GM10248 (cell line): ENCODE data around the gene CD34.

Experiments used
- CTCF ChIA-PET: fragments of 300-600 bp; sonication (Branson Sonifier 250); formaldehyde crosslinking; extraction: SDS; loops from one replicate; lab custom pipeline; 2021; ENCODE audit warnings: antibody characterized with exemption; lab: Yijun Ruan, JAX
- POLR2A ChIA-PET: fragments of 350-650 bp; sonication (Branson Sonifier 250); formaldehyde crosslinking; extraction: SDS; loops from one replicate; lab custom pipeline; 2020; ENCODE audit warnings: antibody characterized with exemption; lab: Yijun Ruan, JAX
- DNase-seq: peaks from one replicate; pipeline ENCODE4 v3.0.0; 2012; ENCODE audit errors: extremely low spot score
- TF ChIP-seq, protein P1 (sequence below): IDR thresholded peaks from 2 replicates; pipeline ENCODE4 v1.5.1; 2012; ENCODE audit warnings: mild to moderate bottlenecking, low read depth; ENCODE audit errors: extremely low read depth, missing control alignments, control extremely low read depth

The CD34 gene

DNA sequence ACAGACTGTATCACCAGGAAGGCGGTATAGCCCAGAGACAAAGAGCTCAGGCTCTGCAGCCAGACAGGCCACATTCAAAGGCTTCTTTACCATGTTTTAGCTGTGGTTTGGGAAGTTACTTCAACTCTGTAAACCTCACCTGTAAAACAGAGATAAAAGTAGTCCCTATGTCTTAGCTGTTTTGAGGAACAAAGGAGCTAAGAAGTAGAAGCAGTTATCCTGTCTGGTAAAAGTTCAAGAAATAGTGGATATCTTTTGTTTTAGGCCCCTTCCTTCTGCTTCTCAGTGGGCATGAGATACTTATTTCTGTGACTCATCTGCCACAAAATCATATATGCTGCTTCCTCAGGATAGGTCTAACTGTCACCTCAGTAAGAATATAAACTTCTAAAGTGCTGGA is 6.5 kb downstream of the CD34 start:
- POLR2A ChIA-PET = no interaction called here
- CTCF ChIA-PET = interaction anchor here (1.0 to 13.5 kb wide), 6 partner anchors 9 to 70 kb away, joined by 3 to 243 read pairs (median 8); no protein-coding TSS in a partner anchor
- TF ChIP-seq, protein P1, sequence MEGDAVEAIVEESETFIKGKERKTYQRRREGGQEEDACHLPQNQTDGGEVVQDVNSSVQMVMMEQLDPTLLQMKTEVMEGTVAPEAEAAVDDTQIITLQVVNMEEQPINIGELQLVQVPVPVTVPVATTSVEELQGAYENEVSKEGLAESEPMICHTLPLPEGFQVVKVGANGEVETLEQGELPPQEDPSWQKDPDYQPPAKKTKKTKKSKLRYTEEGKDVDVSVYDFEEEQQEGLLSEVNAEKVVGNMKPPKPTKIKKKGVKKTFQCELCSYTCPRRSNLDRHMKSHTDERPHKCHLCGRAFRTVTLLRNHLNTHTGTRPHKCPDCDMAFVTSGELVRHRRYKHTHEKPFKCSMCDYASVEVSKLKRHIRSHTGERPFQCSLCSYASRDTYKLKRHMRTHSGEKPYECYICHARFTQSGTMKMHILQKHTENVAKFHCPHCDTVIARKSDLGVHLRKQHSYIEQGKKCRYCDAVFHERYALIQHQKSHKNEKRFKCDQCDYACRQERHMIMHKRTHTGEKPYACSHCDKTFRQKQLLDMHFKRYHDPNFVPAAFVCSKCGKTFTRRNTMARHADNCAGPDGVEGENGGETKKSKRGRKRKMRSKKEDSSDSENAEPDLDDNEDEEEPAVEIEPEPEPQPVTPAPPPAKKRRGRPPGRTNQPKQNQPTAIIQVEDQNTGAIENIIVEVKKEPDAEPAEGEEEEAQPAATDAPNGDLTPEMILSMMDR = no peak
- no peak for DNase-seq

DNA sequence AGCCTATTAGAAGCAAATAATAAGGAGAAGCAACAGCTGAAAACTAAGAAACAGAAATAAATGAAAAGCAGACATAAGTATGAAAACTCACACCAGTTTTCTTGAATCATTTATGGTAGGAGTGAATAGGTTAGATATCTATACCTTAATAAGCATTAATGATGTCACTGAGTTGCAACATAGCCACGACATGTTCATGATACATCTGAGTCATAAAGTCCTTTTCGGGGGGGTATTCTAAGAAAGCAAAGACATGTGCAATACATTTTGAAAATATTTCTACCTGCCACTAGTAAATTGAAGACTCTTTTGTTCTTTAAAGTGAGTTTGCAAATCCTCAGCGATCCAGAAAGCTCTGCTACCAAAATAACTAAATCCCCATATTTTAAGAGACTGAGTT is 7.2 kb downstream of the CD34 start:
- TF ChIP-seq, protein P1 = no peak
- ChIA-PET POLR2A (no interaction called here), CTCF (interaction anchor here (0.9 to 13.5 kb wide), 9 partner anchors 9 to 71 kb away, joined by 3 to 243 read pairs (median 5); no protein-coding TSS in a partner anchor)
- DNase-seq = no peak

DNA sequence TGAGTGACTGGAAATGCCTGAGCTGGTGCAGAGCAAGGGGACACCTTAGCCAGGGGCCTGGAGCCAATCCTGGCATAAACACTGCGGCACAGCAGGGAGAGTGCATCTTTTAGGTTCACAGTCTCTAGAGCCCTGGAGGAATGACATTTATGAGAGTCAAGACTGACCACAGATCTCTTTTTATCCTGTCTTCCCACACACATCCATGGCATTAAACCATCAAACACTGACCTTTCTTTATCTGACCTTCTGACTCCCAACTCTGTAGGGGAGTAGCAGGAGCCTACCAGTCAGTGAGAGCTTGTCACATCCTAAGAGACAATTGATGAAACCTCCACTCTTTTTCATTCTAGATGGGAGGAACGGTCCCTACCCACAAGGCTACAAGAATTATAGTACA is 7.9 kb downstream of the CD34 start:
- POLR2A ChIA-PET = no interaction called here
- CTCF ChIA-PET = interaction anchor here (0.9 to 13.5 kb wide), 7 partner anchors 8 to 72 kb away, joined by 3 to 243 read pairs (median 6); no protein-coding TSS in a partner anchor
- TF ChIP-seq, protein P1 = no peak
- no peak for DNase-seq

DNA sequence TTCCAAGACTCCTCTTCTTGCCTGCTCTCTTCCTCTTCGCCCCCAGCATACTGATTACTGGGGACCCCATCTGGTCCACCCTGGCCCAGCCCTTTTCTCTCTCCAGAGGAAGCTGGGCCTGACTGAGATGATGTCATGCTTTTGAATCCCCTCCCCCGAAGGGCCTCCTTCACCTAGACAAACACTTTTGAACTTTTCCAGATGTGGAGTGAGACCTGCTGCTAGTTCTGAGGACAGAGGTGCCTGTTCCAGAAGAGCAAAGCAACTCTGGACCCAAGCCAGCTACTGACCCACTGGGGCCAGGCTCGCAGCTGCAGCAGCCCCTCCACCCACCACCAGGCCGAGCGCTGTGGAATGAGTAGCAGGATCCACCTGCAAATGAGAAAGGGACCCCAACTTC is 8.4 kb downstream of the CD34 start:
- no peak for DNase-seq
- ChIA-PET CTCF (interaction anchor here (0.7 to 13.5 kb wide), 5 partner anchors 7 to 59 kb away, joined by 3 to 243 read pairs (median 11); no protein-coding TSS in a partner anchor), POLR2A (no interaction called here)
- TF ChIP-seq, protein P1 = no peak

DNA sequence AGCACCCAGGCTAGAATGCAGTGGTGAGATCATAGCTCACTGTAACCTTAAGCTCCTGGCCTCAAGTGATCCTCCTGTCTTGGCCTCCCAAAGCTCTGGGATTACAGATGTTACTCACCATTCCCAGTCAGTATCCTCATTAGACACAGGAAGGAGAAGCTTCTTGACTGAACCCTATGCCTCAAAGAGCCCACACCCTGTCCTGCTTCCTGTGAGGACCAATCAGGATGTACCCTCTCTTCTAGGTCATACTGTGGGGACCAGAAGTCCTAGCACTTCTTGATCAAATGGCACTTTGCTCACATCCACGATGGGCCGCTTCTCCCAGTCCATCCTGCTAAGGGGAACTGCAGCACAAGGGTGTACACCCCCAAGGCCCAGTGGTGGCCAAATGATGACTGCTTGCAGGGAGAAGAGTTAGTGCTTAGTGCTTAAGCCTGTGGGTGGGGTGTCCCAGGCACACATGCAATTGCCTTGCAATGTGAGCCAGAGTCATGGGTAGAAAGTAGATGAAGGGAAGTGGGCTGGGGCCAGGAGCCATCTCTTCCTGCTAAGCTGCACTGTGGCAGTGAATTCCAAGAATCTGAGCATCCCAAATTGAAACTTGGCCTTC is 9.8 kb downstream of the CD34 start:
- TF ChIP-seq, protein P1 = no peak
- ChIA-PET POLR2A (no interaction called here), CTCF (interaction anchor here (1.1 to 13.5 kb wide), 3 partner anchors 16 to 60 kb away, joined by 4 to 243 read pairs (median 181); no protein-coding TSS in a partner anchor)
- DNase-seq = no peak

DNA sequence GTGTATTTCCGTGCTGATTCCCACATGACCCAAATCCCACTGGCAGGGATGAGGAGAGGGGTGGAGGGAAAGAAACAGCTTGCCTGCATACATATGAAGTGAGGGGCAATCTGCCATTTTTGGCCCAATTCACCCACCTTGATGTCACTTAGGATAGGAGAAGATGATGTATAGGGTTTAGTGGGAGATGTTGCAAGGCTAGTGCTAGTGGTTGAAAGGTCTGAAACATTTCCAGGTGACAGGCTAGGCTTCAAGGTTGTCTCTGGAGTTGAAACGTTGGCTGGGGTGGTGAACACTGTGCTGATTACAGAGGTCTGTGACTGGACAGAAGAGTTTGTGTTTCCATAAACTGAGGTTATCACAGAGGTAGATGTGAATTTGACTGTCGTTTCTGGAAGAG is 12.1 kb downstream of the CD34 start:
- TF ChIP-seq, protein P1 = no peak
- DNase-seq = no peak
- ChIA-PET CTCF (interaction anchor here (0.8 to 13.5 kb wide), 7 partner anchors 12 to 97 kb away, joined by 3 to 243 read pairs (median 4); partner anchors contain the start of gene CD34), POLR2A (no interaction called here)
